Right cardiac atrium (tissue), 5 donors: ENCODE results near the gene HLA-DPA1. TPM values are rescaled to one million over a fixed set of nuclear protein-coding genes. Genes with fewer than 3 reads are reported as not detected.

Source experiments
- ATAC-seq, 2 donors: fragments of 200-7000 bp; cut with Tn5 transposase; one replicate each; pipeline versions ENCODE4 v1.8.0 to v1.9.1; 2020; ENCODE audit warnings: moderate library complexity in 2 of 2, mild to moderate bottlenecking in 1 of 2
- DNase-seq, 3 donors: peaks; one replicate each; pipeline ENCODE4 v3.0.0-alpha.2; 2020
- H3K27ac ChIP-seq: one replicate; pipeline ENCODE4 v1.5.1; 2013; ENCODE audit warnings: mild to moderate bottlenecking, low read length, control low read depth, moderate library complexity
- H3K27me3 ChIP-seq: one replicate; pipeline ENCODE4 v1.6.1; 2013; ENCODE audit not compliant: control insufficient read depth, insufficient read depth
- H3K4me1 ChIP-seq: one replicate; pipeline ENCODE4 v1.6.1; 2013; ENCODE audit warnings: low read length; ENCODE audit not compliant: control insufficient read depth, insufficient read depth
- H3K4me3 ChIP-seq: one replicate; pipeline ENCODE4 v1.5.1; 2013; ENCODE audit warnings: low read length, control low read depth
- H3K9me3 ChIP-seq: one replicate; pipeline ENCODE4 v1.6.1; 2013; ENCODE audit warnings: low read length; ENCODE audit not compliant: control insufficient read depth
- WGBS: extraction: QIAGEN DNeasy Blood & Tissue Kit; methylation state at CpG from one replicate; pipeline ENCODE4 v1.1.7; 2013; 5-methylcytosine and 5-hydroxymethylcytosine counted together
- intact Hi-C, 4 donors: fragments of 100-400 bp; cut with DNase I; formaldehyde crosslinking; loops; one replicate each; pipeline versions ENCODE4 v1.11.0 to v1.14.0; 2022 to 2023
- polyA plus RNA-seq: library from polyadenylated mRNA; stranded (reverse); fragments of 200-250 nt; gene quantifications from one replicate; pipeline ENCODE4 v1.2.3, GENCODE V29; 2013
- total RNA-seq, 4 donors: library from RNA; stranded (reverse); fragmentation: NEBNext Ultra II Directional; extraction: Animal tissue kit (Norgen Biotek cat#: 25700); gene quantifications; one replicate each; pipeline ENCODE4 v1.2.1, GENCODE V29; 2021
- donor health status: healthy with polysubstance abuse.
- donor health status: DM: no; HTN: yes; CAD: no.
- donor health status: DM: no; HTN: no; CAD: no.
- donor health status: DM: no; HTN: yes; CAD: no; lungs with severe emphysema.
- donor health status: DM: yes; HTN: yes; CAD: no.

HLA-DPA1 gene
- total and polyA plus RNA-seq, 5 donors: 31.1 to 58.6 (median 53.9) TPM

DNA sequence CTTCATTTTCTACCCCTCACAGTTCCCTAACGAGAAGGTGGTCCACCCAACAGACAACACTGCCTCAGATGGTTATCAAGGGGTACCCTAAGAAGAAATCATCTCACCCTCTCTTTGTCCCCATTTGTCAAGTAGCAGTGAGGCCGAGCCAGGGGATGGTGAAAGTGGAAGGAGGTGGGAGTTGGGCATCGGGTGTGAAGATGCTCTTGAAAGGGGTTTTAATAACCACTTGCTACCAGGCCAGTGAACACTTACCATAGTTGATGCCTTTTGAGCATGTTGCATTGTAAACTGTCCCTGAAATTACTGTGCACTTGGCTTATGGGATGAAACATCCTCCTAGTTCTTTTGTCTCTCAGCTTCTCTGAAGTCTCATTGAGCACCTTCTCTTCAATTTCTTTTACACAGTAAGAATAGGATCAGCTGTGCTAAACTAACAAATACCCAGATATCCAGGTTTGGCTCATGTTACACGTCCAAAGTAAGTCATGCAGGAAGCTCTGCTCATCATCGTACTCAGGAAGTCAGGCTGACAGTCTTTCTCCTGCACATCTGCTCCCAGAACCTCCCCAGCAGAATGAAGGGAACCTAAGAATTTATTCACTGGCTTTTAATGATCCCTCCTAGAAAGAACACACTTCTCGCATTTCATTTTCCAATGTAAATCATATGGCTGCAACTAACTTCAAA, 15.6 kb upstream of the HLA-DPA1 start:
- no peak for DNase-seq
- Histone ChIP-seq H3K27ac (no peak overlapping the region), H3K27me3 (no peaks in the 10 kb centered on the region), H3K4me1 (no peaks in the 10 kb centered on the region), H3K4me3 (no peak overlapping the region), H3K9me3 (no peaks in the 10 kb centered on the region)
- intact Hi-C loops: loop anchor here in 1 of 4 donors (5.0 kb wide), 1 partner anchor 72 kb away; no protein-coding TSS in a partner anchor
- 57% methylated on average over 6 of the region's 6 CpGs for WGBS
- ATAC-seq: no peak

DNA sequence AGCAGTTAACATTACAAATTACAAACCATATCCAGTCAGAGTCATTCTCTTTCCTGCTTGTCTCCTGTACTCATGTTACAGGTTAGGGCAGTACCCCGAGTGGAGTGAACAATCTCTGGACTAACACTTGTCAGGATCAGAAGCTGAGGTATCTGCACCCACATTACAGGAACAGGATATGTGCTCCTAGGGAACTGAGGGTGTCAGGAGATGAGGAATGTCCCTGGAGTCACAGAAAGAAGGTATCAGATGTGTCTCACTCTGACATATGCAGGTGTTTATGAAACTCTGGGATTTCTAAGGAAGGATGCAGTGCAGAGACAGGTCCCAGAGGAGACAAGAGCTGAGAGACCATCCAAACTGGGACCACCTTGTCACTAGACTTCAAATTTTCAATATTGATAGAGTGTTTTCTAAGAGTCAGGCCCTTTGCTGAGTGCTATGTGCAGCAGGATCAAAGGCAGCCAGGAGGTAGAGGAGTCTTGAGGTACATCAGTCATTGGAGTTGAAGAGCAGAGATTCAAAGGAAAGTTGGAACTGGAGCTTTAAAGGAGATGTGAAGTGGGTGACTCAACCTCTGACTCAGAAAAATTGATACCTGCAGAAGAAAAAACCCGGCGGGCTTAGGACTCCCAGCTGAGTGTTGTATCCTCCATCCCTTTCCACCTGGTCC, 14.9 kb upstream of the HLA-DPA1 start:
- no peaks in the 10 kb centered on the region for H3K9me3 ChIP-seq
- no peaks in the 10 kb centered on the region for H3K27me3 ChIP-seq
- 72% methylated on average over 3 of the region's 3 CpGs for WGBS
- H3K27ac ChIP-seq: no peak overlapping the region
- DNase-seq (no peak), ATAC-seq (no peak)
- H3K4me1 ChIP-seq: no peaks in the 10 kb centered on the region
- intact Hi-C loops: loop anchor here in 1 of 4 donors (5.0 kb wide), 1 partner anchor 71 kb away; no protein-coding TSS in a partner anchor
- H3K4me3 ChIP-seq: no peak overlapping the region

DNA sequence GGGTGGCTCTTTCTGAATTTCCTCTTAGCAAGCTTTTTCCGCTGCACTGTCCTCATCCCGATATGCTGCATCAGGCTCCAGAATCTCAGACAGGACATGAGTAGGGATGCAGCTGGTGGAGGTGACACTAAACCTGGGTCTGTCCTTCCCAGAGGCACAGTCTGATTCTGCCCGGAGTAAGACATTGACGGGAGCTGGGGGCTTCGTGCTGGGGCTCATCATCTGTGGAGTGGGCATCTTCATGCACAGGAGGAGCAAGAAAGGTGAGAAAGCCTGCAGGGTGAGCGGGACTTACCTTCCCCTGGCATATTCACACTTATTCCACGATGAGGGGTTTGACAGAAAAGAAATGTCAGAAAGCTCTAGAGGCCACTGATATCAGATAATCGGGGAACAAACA, 12.2 kb upstream of the HLA-DPA1 start:
- Histone ChIP-seq H3K4me3 (no peak overlapping the region), H3K27ac (no peak overlapping the region), H3K4me1 (peaks cover 12% of the 10 kb centered on the region), H3K27me3 (no peaks in the 10 kb centered on the region), H3K9me3 (no peaks in the 10 kb centered on the region)
- DNase-seq (no peak), ATAC-seq (no peak)
- intact Hi-C loops: loop anchor here in 1 of 4 donors (5.0 kb wide), 1 partner anchor 68 kb away; no protein-coding TSS in a partner anchor
- 88% methylated on average over 8 of the region's 8 CpGs for WGBS

DNA sequence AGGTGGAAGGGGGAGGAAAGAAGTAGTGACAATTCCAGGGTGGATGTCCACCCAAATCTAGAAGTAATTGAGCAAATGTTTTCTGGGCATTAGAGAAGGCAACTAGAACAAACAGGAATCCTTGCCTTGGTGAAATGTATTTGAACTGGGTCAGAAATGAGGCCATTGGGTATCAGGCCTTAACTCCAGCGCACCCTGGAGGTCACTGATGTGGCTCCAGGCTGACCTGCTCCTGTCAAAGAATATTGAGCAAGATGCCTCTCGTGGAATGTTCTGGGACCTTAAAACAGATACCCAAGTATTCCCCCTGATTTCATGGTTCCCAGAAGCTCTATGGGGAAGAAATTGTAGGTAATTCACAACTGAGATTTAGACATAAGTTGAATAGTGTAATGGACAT, 9.3 kb upstream of the HLA-DPA1 start:
- Histone ChIP-seq H3K27me3 (no peaks in the 10 kb centered on the region), H3K4me1 (peaks cover 12% of the 10 kb centered on the region), H3K27ac (no peak overlapping the region), H3K4me3 (no peak overlapping the region), H3K9me3 (no peaks in the 10 kb centered on the region)
- WGBS: 30% methylated on average over 2 of the region's 2 CpGs
- intact Hi-C loops: loop anchor here in 1 of 4 donors (5.0 kb wide), 1 partner anchor 65 kb away; no protein-coding TSS in a partner anchor
- ATAC-seq (peak in 1 of 2 donors; percentile 8), DNase-seq (peak in 2 of 3 donors; percentile 37 to 83)

DNA sequence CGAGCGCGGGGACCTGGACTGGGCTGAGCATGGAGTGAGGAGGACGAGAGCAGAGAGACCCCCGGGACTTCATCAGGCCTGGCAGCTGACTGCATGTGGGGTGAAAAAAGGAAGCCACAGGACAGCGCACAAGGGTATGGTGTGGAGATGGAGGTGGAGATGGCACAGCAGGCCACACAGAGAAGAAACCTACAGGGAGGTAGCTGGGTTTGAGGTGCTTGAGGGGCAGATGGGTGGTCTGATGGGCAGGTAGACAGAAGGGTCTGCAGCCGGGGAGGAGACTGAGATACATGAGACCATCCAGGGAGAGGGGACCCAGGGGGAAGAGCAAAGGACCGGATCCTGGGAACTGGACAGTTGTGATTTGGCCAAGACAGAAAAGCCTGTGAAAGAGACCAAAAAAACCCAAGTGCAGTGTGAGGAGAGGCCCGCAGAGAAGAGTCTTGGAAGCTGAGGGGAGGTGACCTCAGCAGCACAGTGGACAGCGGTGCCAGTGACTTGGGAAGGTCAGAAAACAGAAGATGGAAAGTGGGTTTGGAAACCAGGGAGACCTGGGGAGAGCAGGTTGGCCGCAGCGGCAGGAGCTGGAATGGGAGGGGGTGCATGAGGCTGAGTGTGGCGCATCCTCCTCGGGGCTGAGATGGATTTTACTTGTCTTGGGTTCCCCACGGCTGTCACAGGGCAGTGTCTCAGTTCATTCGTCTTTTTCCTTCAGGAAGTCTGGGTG, 7.8 kb upstream of the HLA-DPA1 start:
- H3K9me3 ChIP-seq: no peaks in the 10 kb centered on the region
- H3K4me3 ChIP-seq: peak overlapping the region; percentile 57
- peaks cover 15% of the 10 kb centered on the region for H3K4me1 ChIP-seq
- intact Hi-C loops: loop anchor here in 1 of 4 donors (5.0 kb wide), 1 partner anchor 64 kb away; no protein-coding TSS in a partner anchor
- peak overlapping the region; percentile 67 for H3K27ac ChIP-seq
- WGBS: 46% methylated on average over 16 of the region's 16 CpGs
- no peaks in the 10 kb centered on the region for H3K27me3 ChIP-seq
- peak in 1 of 3 donors; percentile 49 for DNase-seq
- ATAC-seq: no peak

DNA sequence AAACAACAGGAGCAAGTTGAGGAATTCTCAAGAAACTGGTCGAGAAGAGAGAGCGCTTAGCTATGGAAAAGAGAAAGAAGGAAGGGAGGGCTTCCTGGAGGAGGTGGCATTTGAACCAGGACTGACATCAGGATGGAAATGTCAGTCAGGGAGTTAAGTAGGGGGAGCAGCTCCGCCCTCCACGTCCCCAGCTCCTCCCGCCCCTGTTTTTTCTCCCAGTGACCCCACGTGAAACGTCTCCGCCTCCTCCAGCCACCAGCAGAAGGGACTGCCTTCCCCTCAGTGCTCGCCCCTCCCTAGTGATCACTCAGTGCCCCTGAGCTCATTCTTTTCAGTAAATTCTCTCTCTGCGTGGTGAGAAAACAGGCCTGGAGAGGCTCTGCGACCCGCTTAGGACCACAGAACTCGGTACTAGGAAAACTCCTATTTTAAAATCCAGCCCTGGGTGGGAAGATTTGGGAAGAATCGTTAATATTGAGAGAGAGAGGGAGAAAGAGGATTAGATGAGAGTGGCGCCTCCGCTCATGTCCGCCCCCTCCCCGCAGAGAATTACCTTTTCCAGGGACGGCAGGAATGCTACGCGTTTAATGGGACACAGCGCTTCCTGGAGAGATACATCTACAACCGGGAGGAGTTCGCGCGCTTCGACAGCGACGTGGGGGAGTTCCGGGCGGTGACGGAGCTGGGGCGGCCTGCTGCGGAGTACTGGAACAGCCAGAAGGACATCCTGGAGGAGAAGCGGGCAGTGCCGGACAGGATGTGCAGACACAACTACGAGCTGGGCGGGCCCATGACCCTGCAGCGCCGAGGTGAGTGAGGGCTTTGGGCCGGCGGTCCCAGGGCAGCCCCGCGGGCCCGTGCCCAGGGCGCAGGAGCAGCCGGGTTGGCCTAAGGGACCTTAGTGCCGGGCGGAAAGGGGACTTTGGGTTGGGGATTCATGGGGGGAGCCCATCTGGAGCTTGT, 7.0 kb upstream of the HLA-DPA1 start:
- H3K4me3 ChIP-seq: peak overlapping the region; percentile 57
- ATAC-seq (peak; percentile 93 to 94), DNase-seq (peak; percentile 83 to 92 (median 90))
- intact Hi-C loops: loop anchor here in 1 of 4 donors (5.0 kb wide), 1 partner anchor 63 kb away; no protein-coding TSS in a partner anchor
- H3K9me3 ChIP-seq: no peaks in the 10 kb centered on the region
- H3K27ac ChIP-seq: peak overlapping the region; percentile 67
- peaks cover 16% of the 10 kb centered on the region for H3K4me1 ChIP-seq
- H3K27me3 ChIP-seq: no peaks in the 10 kb centered on the region
- WGBS: 9% methylated on average over 49 of the region's 49 CpGs

DNA sequence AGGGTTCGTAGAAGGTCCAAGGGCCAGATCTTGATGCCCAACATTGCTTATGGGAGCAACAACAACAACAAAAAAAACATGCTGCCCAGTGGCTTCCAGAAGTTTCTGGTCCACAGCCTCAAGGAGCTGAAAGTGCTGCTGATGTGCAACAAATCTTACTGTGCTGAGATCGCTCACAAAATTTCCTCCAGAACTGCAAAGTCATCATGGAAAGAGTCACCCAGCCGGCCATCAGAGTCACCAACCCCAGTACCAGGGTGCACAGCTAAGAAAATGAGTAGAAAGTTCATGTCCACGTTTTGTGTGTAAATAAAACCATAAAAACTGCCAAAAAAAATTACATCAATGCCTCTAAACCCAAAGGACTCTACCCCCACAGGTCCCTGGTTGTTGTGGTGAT, 6.1 kb upstream of the HLA-DPA1 start:
- 77% methylated on average over 4 of the region's 4 CpGs for WGBS
- Histone ChIP-seq H3K27me3 (no peaks in the 10 kb centered on the region), H3K4me1 (peaks cover 16% of the 10 kb centered on the region), H3K4me3 (no peak overlapping the region), H3K9me3 (no peaks in the 10 kb centered on the region), H3K27ac (no peak overlapping the region)
- intact Hi-C loops: no loop called here
- ATAC-seq (no peak), DNase-seq (no peak)

DNA sequence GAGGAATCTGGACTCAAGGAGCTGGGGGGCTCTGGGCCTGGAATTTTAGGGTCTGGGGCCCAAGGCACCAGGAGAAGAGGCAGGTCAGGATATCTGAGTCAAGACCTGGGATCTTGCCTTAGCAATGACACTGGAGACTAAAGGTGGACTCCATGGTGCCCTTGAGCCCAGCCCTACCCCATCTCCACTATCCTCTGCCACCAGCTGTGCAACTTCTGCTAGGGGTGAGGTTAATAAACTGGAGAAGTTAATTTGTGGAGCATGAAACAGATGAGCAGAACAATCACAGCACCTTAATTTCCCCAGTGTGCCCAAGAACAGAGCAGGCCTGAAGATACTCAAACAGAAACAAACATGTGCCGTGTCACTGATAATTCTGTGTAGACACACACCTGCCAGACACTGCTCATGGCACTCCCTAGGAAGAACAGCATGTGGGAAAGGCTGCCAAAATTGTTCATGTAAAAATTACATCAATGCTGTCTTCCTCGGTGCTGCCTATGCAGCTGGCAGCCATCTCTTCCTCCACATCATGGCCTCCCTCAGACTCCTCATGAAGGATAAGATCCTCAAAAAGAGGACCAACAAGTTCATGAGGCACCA, 5.6 kb upstream of the HLA-DPA1 start:
- DNase-seq (no peak), ATAC-seq (no peak)
- no peak overlapping the region for H3K27ac ChIP-seq
- 72% methylated on average over 2 of the region's 2 CpGs for WGBS
- no peak overlapping the region for H3K4me3 ChIP-seq
- intact Hi-C loops: no loop called here
- no peaks in the 10 kb centered on the region for H3K27me3 ChIP-seq
- H3K9me3 ChIP-seq: no peaks in the 10 kb centered on the region
- peaks cover 16% of the 10 kb centered on the region for H3K4me1 ChIP-seq

DNA sequence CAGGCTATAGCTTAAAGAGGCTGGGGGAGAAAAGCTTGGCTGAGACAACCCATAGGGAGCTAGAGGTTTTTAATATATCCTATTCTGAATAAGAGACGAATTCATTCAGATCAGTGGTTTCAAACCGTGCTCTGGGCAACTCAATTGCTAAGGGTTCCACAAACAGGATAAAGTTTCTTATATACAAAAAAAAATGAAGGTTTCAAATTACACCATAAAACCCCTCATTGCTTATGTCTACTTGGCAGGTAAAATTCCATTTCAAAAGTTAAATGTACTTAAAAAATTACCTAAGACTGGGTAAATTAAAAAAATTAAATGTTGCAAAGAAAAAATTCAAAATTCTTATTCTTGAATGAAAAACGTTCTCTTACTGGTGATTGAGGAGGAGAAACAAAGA, 5.0 kb upstream of the HLA-DPA1 start:
- ATAC-seq (no peak), DNase-seq (no peak)
- intact Hi-C loops: no loop called here
- H3K4me3 ChIP-seq: no peak overlapping the region
- H3K4me1 ChIP-seq: peaks cover 16% of the 10 kb centered on the region
- H3K9me3 ChIP-seq: no peaks in the 10 kb centered on the region
- H3K27me3 ChIP-seq: no peaks in the 10 kb centered on the region
- WGBS: 82% methylated on average over 3 of the region's 3 CpGs
- H3K27ac ChIP-seq: no peak overlapping the region

DNA sequence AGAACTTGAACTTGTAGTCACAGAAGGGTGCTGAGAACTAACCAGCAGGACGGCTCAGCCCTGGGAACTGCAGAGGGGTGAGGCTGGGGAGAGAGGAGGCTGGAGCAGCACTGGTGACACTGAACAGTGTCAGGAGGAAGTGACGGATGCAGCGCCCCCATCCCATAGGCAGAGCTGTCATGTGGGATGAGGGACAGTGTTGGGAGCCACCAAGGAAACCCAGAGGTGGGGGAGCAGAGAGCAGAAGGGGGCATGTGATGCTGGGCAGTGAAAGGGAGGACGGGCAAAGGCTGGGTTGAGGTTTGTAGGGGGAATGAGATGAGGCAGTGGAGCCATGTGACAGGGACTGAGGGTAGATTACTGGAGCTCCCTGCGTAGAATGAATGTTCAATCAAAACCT, 4.5 kb upstream of the HLA-DPA1 start:
- 60% methylated on average over 5 of the region's 5 CpGs for WGBS
- H3K4me3 ChIP-seq: no peak overlapping the region
- no peaks in the 10 kb centered on the region for H3K27me3 ChIP-seq
- ATAC-seq: no peak
- H3K27ac ChIP-seq: no peak overlapping the region
- DNase-seq: peak in 1 of 3 donors; percentile 37
- intact Hi-C loops: no loop called here
- H3K9me3 ChIP-seq: no peaks in the 10 kb centered on the region
- peaks cover 16% of the 10 kb centered on the region for H3K4me1 ChIP-seq
